SU-DHL-6 (cell line): ENCODE data around the gene LRRC8A.

ENCODE experiments used
- H2AFZ ChIP-seq: fragments of 200-600 bp; sonication (generic); 2 replicates; pipeline ENCODE4 v1.6.1; 2014; ENCODE audit warnings: low read depth, mild to moderate bottlenecking, moderate library complexity, mixed read lengths, antibody characterized with exemption, low read length; ENCODE audit not compliant: severe bottlenecking
- H3F3A ChIP-seq: fragments of 200-600 bp; shearing (Covaris generic); 2 replicates; pipeline ENCODE4 v1.6.0; 2016; ENCODE audit warnings: antibody characterized with exemption, mild to moderate bottlenecking; ENCODE audit not compliant: insufficient read depth
- H3K27ac ChIP-seq: fragments of 200-600 bp; sonication (generic); 2 replicates; pipeline ENCODE4 v1.5.1; 2016; ENCODE audit warnings: low read depth, mild to moderate bottlenecking, low read length, moderate library complexity, mixed read lengths
- H3K27me3 ChIP-seq: fragments of 200-600 bp; sonication (generic), shearing (Covaris generic); 2 replicates; pipeline ENCODE4 v1.6.0; 2014; ENCODE audit warnings: mild to moderate bottlenecking, low read length
- H3K36me3 ChIP-seq: fragments of 200-600 bp; sonication (generic); 2 replicates; pipeline ENCODE4 v1.6.1; 2014; ENCODE audit warnings: mild to moderate bottlenecking, low read length, mixed read lengths
- H3K4me2 ChIP-seq: fragments of 300-600, 200-600 bp; shearing (Covaris generic), sonication (generic); 2 replicates; pipeline ENCODE4 v1.6.0; 2014; ENCODE audit warnings: low read length, low read depth, mild to moderate bottlenecking; ENCODE audit not compliant: poor library complexity, severe bottlenecking
- H3K4me3 ChIP-seq: fragments of 200-600 bp; sonication (generic); 2 replicates; pipeline ENCODE4 v1.5.1; 2014; ENCODE audit warnings: antibody characterized with exemption, low read length, mild to moderate bottlenecking, mixed read lengths; ENCODE audit not compliant: insufficient read depth, poor library complexity, severe bottlenecking
- H3K79me2 ChIP-seq: fragments of 200-600 bp; sonication (generic); 2 replicates; pipeline ENCODE4 v1.6.1; 2014; ENCODE audit warnings: mild to moderate bottlenecking, low read length, moderate library complexity; ENCODE audit not compliant: insufficient read depth
- H3K9ac ChIP-seq: fragments of 200-600 bp; sonication (generic); 2 replicates; pipeline ENCODE4 v1.7.0; 2014; ENCODE audit warnings: mild to moderate bottlenecking, low read length
- H3K9me2 ChIP-seq: fragments of 200-600 bp; sonication (generic); replicated peaks from 2 replicates; pipeline ENCODE4 v1.6.1; 2014; ENCODE audit warnings: low read length; ENCODE audit not compliant: insufficient read depth
- H3K9me3 ChIP-seq: fragments of 200-600 bp; sonication (generic); 2 replicates; pipeline ENCODE4 v1.6.1; 2014; ENCODE audit warnings: low read length, mixed read lengths; ENCODE audit not compliant: insufficient read depth
- H4K20me1 ChIP-seq: fragments of 200-600 bp; sonication (generic); 2 replicates; pipeline ENCODE4 v1.6.1; 2014; ENCODE audit warnings: low read depth, mild to moderate bottlenecking, antibody characterized with exemption, low read length, moderate library complexity, mixed read lengths
- EZH2phosphoT487 ChIP-seq: fragments of 200-600 bp; sonication (generic), shearing (Covaris generic); conservative IDR thresholded peaks from 2 replicates; pipeline ENCODE4 v1.6.1; 2018; ENCODE audit warnings: mild to moderate bottlenecking, antibody characterized with exemption, low read length, moderate library complexity, mixed read lengths
- TF ChIP-seq, protein P1 (sequence below): fragments of 200-600 bp; sonication (generic); IDR thresholded peaks from one replicate; pipeline ENCODE4 v1.5.1; 2017; ENCODE audit warnings: antibody characterized with exemption, mild to moderate bottlenecking, low read length, moderate library complexity; ENCODE audit not compliant: insufficient read depth, poor library complexity, severe bottlenecking

Gene LRRC8A

GRCh38 chr9:128945798-128946501 is 64.0 kb downstream of the LRRC8A start:
- Histone ChIP-seq H4K20me1 (no peaks in the 10 kb centered on the region), H3F3A (no peaks in the 10 kb centered on the region), H3K79me2 (peaks cover 39% of the 10 kb centered on the region), H3K9ac (no peak overlapping the region), H3K9me2 (no peaks in the 10 kb centered on the region), H3K4me3 (no peak overlapping the region), H3K9me3 (no peaks in the 10 kb centered on the region), H3K27ac (no peak overlapping the region), H3K27me3 (no peaks in the 10 kb centered on the region), H2AFZ (no peak overlapping the region), H3K4me2 (peak overlapping the region; percentile 78), H3K36me3 (no peaks in the 10 kb centered on the region)
- no peak for TF ChIP-seq EZH2phosphoT487
- TF ChIP-seq, protein P1, sequence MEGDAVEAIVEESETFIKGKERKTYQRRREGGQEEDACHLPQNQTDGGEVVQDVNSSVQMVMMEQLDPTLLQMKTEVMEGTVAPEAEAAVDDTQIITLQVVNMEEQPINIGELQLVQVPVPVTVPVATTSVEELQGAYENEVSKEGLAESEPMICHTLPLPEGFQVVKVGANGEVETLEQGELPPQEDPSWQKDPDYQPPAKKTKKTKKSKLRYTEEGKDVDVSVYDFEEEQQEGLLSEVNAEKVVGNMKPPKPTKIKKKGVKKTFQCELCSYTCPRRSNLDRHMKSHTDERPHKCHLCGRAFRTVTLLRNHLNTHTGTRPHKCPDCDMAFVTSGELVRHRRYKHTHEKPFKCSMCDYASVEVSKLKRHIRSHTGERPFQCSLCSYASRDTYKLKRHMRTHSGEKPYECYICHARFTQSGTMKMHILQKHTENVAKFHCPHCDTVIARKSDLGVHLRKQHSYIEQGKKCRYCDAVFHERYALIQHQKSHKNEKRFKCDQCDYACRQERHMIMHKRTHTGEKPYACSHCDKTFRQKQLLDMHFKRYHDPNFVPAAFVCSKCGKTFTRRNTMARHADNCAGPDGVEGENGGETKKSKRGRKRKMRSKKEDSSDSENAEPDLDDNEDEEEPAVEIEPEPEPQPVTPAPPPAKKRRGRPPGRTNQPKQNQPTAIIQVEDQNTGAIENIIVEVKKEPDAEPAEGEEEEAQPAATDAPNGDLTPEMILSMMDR = no peak

DNA sequence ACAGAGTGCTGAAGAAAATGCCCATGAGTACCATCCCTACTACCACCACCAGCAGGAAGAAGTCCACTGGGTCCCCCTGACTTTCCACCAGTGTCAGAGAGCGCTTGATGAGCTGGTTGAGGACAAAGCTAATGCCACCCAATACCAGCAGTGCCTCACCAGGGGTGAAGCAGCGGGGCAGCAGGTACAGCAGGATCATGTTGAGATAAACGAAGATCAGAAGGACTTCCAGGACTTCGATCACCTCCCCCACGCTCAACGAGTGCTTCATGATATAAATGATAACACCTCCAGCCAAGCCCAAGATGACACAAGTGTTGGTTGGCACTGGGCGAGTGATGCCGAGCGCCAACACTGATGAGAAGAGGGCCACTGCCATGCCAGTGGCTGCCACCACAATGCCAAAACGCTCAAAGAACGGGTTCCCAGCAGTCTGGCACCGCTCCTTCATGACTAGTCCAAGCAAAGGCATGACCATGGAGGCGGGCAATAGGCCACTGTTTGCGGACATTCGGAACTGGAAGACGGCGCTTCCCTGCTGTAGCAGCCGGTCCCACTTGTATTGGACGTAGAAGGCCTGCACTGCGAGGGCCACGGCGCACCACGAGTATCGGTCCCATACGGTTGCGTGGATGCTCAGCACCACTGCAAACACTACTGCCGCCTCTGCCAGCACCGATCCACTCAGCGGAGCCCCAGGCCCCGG is 64.8 kb downstream of the LRRC8A start:
- Histone ChIP-seq H2AFZ (peak overlapping the region; percentile 85), H3F3A (no peaks in the 10 kb centered on the region), H4K20me1 (no peaks in the 10 kb centered on the region), H3K4me3 (peak overlapping the region; percentile 91), H3K79me2 (peaks cover 42% of the 10 kb centered on the region), H3K27ac (peak overlapping the region; percentile 39; the same call in 1 of the 2 replicates), H3K36me3 (no peaks in the 10 kb centered on the region), H3K9ac (peak overlapping the region; percentile 97), H3K27me3 (no peaks in the 10 kb centered on the region), H3K9me2 (no peaks in the 10 kb centered on the region), H3K9me3 (no peaks in the 10 kb centered on the region), H3K4me2 (peak overlapping the region; percentile 78)
- TF ChIP-seq EZH2phosphoT487 = no peak
- TF ChIP-seq, protein P1 = no peak

DNA sequence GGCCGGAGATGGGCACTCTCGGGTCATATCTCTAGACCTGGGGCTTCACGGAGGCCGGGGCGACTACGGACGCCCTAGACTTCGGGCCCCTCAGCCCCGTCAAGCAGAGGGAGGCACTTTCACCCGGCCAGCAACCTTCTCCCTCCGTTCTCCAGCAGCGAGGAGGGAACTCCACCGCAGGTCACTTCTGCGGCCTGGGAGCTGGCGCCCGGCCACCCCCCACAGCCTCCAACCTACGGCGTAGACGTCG is 65.3 kb downstream of the LRRC8A start:
- H4K20me1 ChIP-seq = no peaks in the 10 kb centered on the region
- peak overlapping the region; percentile 85 for H2AFZ ChIP-seq
- no peaks in the 10 kb centered on the region for H3K36me3 ChIP-seq
- no peaks in the 10 kb centered on the region for H3K9me2 ChIP-seq
- peak overlapping the region; percentile 39 for H3K27ac ChIP-seq
- H3K79me2 ChIP-seq = peaks cover 42% of the 10 kb centered on the region
- H3K9me3 ChIP-seq = no peaks in the 10 kb centered on the region
- H3K4me2 ChIP-seq = peak overlapping the region; percentile 78
- no peaks in the 10 kb centered on the region for H3K27me3 ChIP-seq
- H3K9ac ChIP-seq = peak overlapping the region; percentile 97
- H3F3A ChIP-seq = no peaks in the 10 kb centered on the region
- TF ChIP-seq, protein P1 = no peak
- TF ChIP-seq EZH2phosphoT487 = no peak
- H3K4me3 ChIP-seq = peak overlapping the region; percentile 91
